ENCODE data around the gene SDC3. TPM values are rescaled to one million over a fixed set of nuclear protein-coding genes. Genes with fewer than 3 reads are reported as not detected.

The SDC3 gene
- total RNA-seq, 1 experiment from 2014 or later, result 10.0 TPM

DNA sequence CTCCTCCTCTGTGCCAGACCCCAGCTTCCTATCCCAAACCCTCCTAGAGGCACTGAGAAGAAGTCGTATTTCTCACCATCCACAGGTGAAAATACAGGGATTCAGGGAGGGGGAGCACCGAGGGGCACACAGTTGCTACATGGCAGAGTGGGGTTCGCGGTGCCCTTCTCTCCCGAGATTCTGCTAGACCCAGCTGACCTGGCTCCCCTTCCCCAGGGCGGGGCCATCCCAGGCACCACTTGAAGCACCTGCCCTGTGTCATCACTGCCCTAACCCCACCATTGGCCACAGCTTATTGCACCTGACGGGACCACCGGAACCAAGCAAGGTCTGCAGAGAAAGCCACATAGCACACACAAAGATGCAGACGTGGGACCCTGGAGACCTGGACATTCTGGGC, 30.5 kb downstream of the SDC3 start:
- no peaks in the 10 kb centered on the region for H3K27me3 ChIP-seq (ENCODE audit: low read length)
- CTCF ChIA-PET, result no interaction called here
- no peak overlapping the region for H3K9ac ChIP-seq (ENCODE audit: low read length)
- ATAC-seq (no peak), DNase-seq (no peak)
- H3K9me2 ChIP-seq (replicated peaks; ENCODE audit: low read length), result no peaks in the 10 kb centered on the region
- 0 out of 2 replicates have a peak, but pooled peaks cover under 1% of the 10 kb centered on the region for H3K9me3 ChIP-seq (ENCODE audit: low read length)
- no peak overlapping the region for H3K4me2 ChIP-seq (ENCODE audit: low read length)
- H2AFZ ChIP-seq (ENCODE audit: low read length), result no peak overlapping the region
- H3K4me3 ChIP-seq (ENCODE audit: low read length), result no peak overlapping the region
- no peak overlapping the region for H3K27ac ChIP-seq (ENCODE audit: low read length)
- peaks cover 10% of the 10 kb centered on the region for H3K36me3 ChIP-seq (ENCODE audit: low read depth, low read length)
- POLR2A ChIA-PET (ENCODE audit: unreplicated experiment), result no interaction called here
- intact Hi-C loops (cut with micrococcal nuclease), result no loop called here
- TF ChIP-seq, protein P1, sequence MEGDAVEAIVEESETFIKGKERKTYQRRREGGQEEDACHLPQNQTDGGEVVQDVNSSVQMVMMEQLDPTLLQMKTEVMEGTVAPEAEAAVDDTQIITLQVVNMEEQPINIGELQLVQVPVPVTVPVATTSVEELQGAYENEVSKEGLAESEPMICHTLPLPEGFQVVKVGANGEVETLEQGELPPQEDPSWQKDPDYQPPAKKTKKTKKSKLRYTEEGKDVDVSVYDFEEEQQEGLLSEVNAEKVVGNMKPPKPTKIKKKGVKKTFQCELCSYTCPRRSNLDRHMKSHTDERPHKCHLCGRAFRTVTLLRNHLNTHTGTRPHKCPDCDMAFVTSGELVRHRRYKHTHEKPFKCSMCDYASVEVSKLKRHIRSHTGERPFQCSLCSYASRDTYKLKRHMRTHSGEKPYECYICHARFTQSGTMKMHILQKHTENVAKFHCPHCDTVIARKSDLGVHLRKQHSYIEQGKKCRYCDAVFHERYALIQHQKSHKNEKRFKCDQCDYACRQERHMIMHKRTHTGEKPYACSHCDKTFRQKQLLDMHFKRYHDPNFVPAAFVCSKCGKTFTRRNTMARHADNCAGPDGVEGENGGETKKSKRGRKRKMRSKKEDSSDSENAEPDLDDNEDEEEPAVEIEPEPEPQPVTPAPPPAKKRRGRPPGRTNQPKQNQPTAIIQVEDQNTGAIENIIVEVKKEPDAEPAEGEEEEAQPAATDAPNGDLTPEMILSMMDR (conservative IDR thresholded peaks at IDR 0.05; ENCODE audit: low read depth, low read length), result no peak
- TF ChIP-seq EZH2 (IDR thresholded peaks at IDR 0.05; ENCODE audit: low read length, unreplicated experiment) (no peak), EZH2phosphoT487 (IDR thresholded peaks at IDR 0.05; ENCODE audit: borderline replicate concordance, low read length) (no peak)
- no peaks in the 10 kb centered on the region for H3F3A ChIP-seq (ENCODE audit: low read length, unreplicated experiment)
- no peaks in the 10 kb centered on the region for H4K20me1 ChIP-seq (ENCODE audit: low read length)
- H3K4me1 ChIP-seq (ENCODE audit: insufficient read depth, low read length), result peaks cover 11% of the 10 kb centered on the region
- BruUV-seq (replicated peaks), result no TSS peak
- H3K79me2 ChIP-seq (ENCODE audit: low read length), result no peaks in the 10 kb centered on the region

DNA sequence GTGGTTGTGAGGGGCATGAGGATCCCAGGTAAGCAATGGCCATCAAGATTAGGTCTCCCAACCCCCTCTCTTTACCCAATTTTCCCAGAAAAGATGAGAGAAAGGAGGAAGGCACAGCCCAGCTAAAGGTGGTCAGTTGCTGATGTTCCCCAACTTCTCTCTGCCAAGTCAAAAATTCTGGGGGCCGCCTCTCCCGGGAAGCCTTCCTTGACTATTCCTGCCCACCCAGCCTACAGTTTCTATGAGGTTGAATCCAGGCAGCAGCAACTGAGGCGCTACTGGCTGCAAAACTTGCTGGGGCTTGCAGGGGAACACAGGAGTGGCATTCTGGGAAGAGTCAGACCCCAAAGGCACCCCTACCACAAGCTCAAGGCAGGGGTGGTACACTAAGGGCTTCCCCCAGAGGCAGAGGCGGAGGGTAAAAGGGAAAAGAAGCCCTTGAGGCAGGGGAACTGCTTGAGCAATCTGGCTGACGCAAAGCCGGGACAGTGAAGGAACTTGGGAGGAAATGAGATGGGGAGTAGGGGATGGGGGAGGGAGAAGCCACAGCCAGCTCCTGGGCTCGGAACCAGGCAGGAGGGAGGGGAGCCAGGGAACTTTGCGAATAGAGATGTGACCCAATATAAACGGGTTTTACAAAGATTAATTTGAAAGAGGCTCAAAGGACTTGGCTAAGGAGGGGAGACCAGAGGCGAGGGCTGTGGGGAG, 31.2 kb downstream of the SDC3 start:
- no peak overlapping the region for H3K4me2 ChIP-seq (ENCODE audit: low read length)
- H3K79me2 ChIP-seq (ENCODE audit: low read length), result no peaks in the 10 kb centered on the region
- no TSS peak for BruUV-seq (replicated peaks)
- POLR2A ChIA-PET (ENCODE audit: unreplicated experiment), result no interaction called here
- DNase-seq (no peak), ATAC-seq (no peak)
- H3K9me2 ChIP-seq (replicated peaks; ENCODE audit: low read length), result no peaks in the 10 kb centered on the region
- H4K20me1 ChIP-seq (ENCODE audit: low read length), result no peaks in the 10 kb centered on the region
- H3K9me3 ChIP-seq (ENCODE audit: low read length), result 0 out of 2 replicates have a peak, but pooled peaks cover 6% of the 10 kb centered on the region
- no peak overlapping the region for H2AFZ ChIP-seq (ENCODE audit: low read length)
- H3K9ac ChIP-seq (ENCODE audit: low read length), result no peak overlapping the region
- H3K4me3 ChIP-seq (ENCODE audit: low read length), result no peak overlapping the region
- CTCF ChIA-PET, result no interaction called here
- peaks cover 11% of the 10 kb centered on the region for H3K4me1 ChIP-seq (ENCODE audit: insufficient read depth, low read length)
- H3K27ac ChIP-seq (ENCODE audit: low read length), result no peak overlapping the region
- intact Hi-C loops (cut with micrococcal nuclease), result no loop called here
- no peaks in the 10 kb centered on the region for H3K27me3 ChIP-seq (ENCODE audit: low read length)
- no peaks in the 10 kb centered on the region for H3F3A ChIP-seq (ENCODE audit: low read length, unreplicated experiment)
- TF ChIP-seq, protein P1 (conservative IDR thresholded peaks at IDR 0.05; ENCODE audit: low read depth, low read length), result no peak
- TF ChIP-seq EZH2 (IDR thresholded peaks at IDR 0.05; ENCODE audit: low read length, unreplicated experiment) (no peak), EZH2phosphoT487 (IDR thresholded peaks at IDR 0.05; ENCODE audit: borderline replicate concordance, low read length) (no peak)
- peaks cover 15% of the 10 kb centered on the region for H3K36me3 ChIP-seq (ENCODE audit: low read depth, low read length)

DNA sequence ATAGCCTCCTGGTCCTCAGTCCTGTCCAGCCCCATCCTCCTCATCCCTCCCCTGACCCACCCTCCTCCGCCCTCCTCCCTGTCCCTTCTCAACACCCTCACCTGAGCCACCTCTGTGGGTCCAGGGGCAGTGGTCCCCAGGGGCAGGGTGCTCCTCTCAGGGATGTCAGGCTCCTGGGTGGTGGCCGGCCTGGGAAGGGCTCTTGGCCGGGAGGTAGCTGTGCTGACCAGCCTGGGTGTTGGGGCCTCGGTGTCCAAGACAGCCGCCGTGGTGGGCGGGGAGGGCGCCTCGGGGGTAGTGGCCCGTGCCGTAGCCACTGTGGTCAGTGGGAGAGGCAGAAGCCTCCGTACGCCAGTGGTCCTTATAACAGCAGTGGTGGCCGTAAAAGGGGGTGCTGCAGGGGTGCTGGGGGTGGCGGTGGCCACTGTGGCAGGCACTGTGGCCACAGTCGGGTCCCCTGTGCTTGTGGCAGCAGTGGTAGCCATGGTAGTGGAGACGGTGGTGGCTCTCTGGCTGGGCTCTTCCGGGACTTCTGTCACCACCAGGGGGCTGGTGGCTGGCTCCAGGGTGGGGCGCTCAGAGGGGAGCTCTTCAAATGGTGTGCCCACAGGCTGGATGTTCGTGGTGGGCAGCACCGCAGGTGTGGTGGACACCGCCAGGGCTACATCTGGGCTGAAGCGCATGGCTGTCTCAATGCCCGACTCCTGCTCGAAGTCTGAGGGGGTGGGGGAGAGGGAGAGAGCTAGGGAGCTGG, 31.9 kb downstream of the SDC3 start:
- Histone ChIP-seq H3K36me3 (ENCODE audit: low read depth, low read length) (peaks cover 17% of the 10 kb centered on the region), H3K27ac (ENCODE audit: low read length) (no peak overlapping the region), H4K20me1 (ENCODE audit: low read length) (no peaks in the 10 kb centered on the region), H3K4me1 (ENCODE audit: insufficient read depth, low read length) (peaks cover 11% of the 10 kb centered on the region), H3K9me3 (ENCODE audit: low read length) (0 out of 2 replicates have a peak, but pooled peaks cover 6% of the 10 kb centered on the region), H3K79me2 (ENCODE audit: low read length) (no peaks in the 10 kb centered on the region), H3K27me3 (ENCODE audit: low read length) (no peaks in the 10 kb centered on the region), H3K4me2 (ENCODE audit: low read length) (no peak overlapping the region), H3K9ac (ENCODE audit: low read length) (no peak overlapping the region), H2AFZ (ENCODE audit: low read length) (no peak overlapping the region), H3K4me3 (ENCODE audit: low read length) (no peak overlapping the region), H3K9me2 (replicated peaks; ENCODE audit: low read length) (no peaks in the 10 kb centered on the region), H3F3A (ENCODE audit: low read length, unreplicated experiment) (no peaks in the 10 kb centered on the region)
- TF ChIP-seq EZH2 (IDR thresholded peaks at IDR 0.05; ENCODE audit: low read length, unreplicated experiment) (no peak), EZH2phosphoT487 (IDR thresholded peaks at IDR 0.05; ENCODE audit: borderline replicate concordance, low read length) (no peak)
- TF ChIP-seq, protein P1 (conservative IDR thresholded peaks at IDR 0.05; ENCODE audit: low read depth, low read length), result 0 out of 2 replicates have a peak, but pooled peaks have one; percentile 18
- ATAC-seq (no peak), DNase-seq (no peak)
- CTCF ChIA-PET, result no interaction called here
- intact Hi-C loops (cut with micrococcal nuclease), result no loop called here
- POLR2A ChIA-PET (ENCODE audit: unreplicated experiment), result no interaction called here
- no TSS peak for BruUV-seq (replicated peaks)
